Endothelial cell of umbilical vein (primary cell): Measurements from ENCODE around the gene TBC1D14. TPM values are rescaled to one million over a fixed set of nuclear protein-coding genes. Genes with fewer than 3 reads are reported as not detected.

Experiments used
- BruUV-seq: library from RNA; stranded (reverse); fragments of 400-500 nt; replicated peaks from 2 replicates; lab custom pipeline; 2021; lab: Mats Ljungman, UMichigan
- CTCF ChIA-PET: fragments of 300-600, 350-600 bp; sonication (Branson Sonifier 250); formaldehyde crosslinking; loops from one replicate; lab custom pipeline; 2021; ENCODE audit warnings: antibody characterized with exemption, inconsistent platforms; lab: Charles Lee
- POLR2A ChIA-PET: fragments of 300-600, 350-600 bp; sonication (Branson Sonifier 250); formaldehyde crosslinking; loops from one replicate; lab custom pipeline; 2021; ENCODE audit warnings: antibody characterized with exemption, inconsistent platforms; lab: Charles Lee
- DNase-seq: peaks from one replicate; pipeline ENCODE4 v3.0.0-alpha.2; 2011; ENCODE audit warnings: low read depth, low spot score
- FAIRE-seq: peaks from 2 replicates; lab custom pipeline; 2011; peaks lifted over from hg19 to GRCh38; lab: Jason Lieb, UNC
- H2AFZ ChIP-seq: 2 replicates; pipeline ENCODE4 v1.6.0; 2012; ENCODE audit warnings: low read depth, low read length, control low read depth, inconsistent platforms
- H3K27ac ChIP-seq: 2 replicates; pipeline ENCODE4 v1.5.1; 2011; ENCODE audit warnings: low read depth, mild to moderate bottlenecking, control low read depth, low read length, moderate library complexity; ENCODE audit not compliant: insufficient read depth
- H3K27me3 ChIP-seq, 2 experiments: 2 replicates each; pipeline versions ENCODE4 v1.6.0 to v1.6.1; 2011; ENCODE audit warnings: low read length in 2 of 2, mixed read lengths in 1 of 2; ENCODE audit not compliant: control insufficient read depth in 2 of 2, insufficient read depth in 2 of 2
- H3K36me3 ChIP-seq, 2 experiments: 2 replicates in 1 of 2; 3 replicates in 1 of 2; pipeline ENCODE4 v1.5.1; 2011; ENCODE audit warnings: low read length in 2 of 2, mild to moderate bottlenecking in 1 of 2, moderate library complexity in 1 of 2; ENCODE audit not compliant: control insufficient read depth in 2 of 2, insufficient read depth in 2 of 2; ENCODE audit errors: extremely low read depth in 1 of 2
- H3K4me1 ChIP-seq: 3 replicates; pipeline ENCODE4 v1.5.1; 2011; ENCODE audit warnings: mild to moderate bottlenecking, low read length; ENCODE audit not compliant: control insufficient read depth, insufficient read depth; ENCODE audit errors: extremely low read depth
- H3K4me2 ChIP-seq: 2 replicates; pipeline ENCODE4 v1.6.1; 2011; ENCODE audit warnings: low read length, control low read depth, mixed read lengths; ENCODE audit not compliant: insufficient read depth
- H3K4me3 ChIP-seq, 3 experiments: fragments of 200-600 bp in 1 of 3; sonication (generic), shearing (Covaris generic) in 1 of 3; replicated peaks in 1 of 3; 2 replicates each; pipeline ENCODE4 v1.5.1; 2011 to 2016; ENCODE audit warnings: control low read depth in 3 of 3, low read length in 3 of 3, mild to moderate bottlenecking in 2 of 3, inconsistent platforms in 1 of 3, low read depth in 1 of 3, moderate library complexity in 1 of 3; ENCODE audit not compliant: insufficient read depth in 1 of 3
- H3K79me2 ChIP-seq: 2 replicates; pipeline ENCODE4 v1.6.0; 2012; ENCODE audit warnings: low read length, inconsistent platforms; ENCODE audit not compliant: control insufficient read depth, insufficient read depth
- H3K9ac ChIP-seq: replicated peaks from 2 replicates; pipeline ENCODE3; 2011; ENCODE audit warnings: low read length, control low read depth; ENCODE audit not compliant: insufficient read depth; ENCODE audit errors: extremely low read depth
- H3K9me1 ChIP-seq: replicated peaks from 3 replicates; pipeline ENCODE4 v1.6.0; 2011; ENCODE audit warnings: mild to moderate bottlenecking, low read length; ENCODE audit not compliant: control insufficient read depth, insufficient read depth; ENCODE audit errors: extremely low read depth
- H3K9me3 ChIP-seq: replicated peaks from 2 replicates; pipeline ENCODE4 v1.5.1; 2012; ENCODE audit warnings: low read length, inconsistent platforms; ENCODE audit not compliant: control insufficient read depth, insufficient read depth
- H4K20me1 ChIP-seq: replicated peaks from 2 replicates; pipeline ENCODE3; 2011; ENCODE audit warnings: mild to moderate bottlenecking, low read length; ENCODE audit not compliant: control insufficient read depth, insufficient read depth; ENCODE audit errors: extremely low read depth
- CTCF ChIP-seq, 2 donors: IDR thresholded peaks; 1 replicate in 1 of 2; 2 replicates in 1 of 2; pipeline ENCODE4 v1.5.1; 2011; ENCODE audit warnings: low read length in 2 of 2, mild to moderate bottlenecking in 2 of 2, moderate library complexity in 2 of 2, control low read depth in 1 of 2, inconsistent platforms in 1 of 2, low read depth in 1 of 2; ENCODE audit not compliant: insufficient read depth in 1 of 2; ENCODE audit errors: extremely low read depth in 1 of 2
- EZH2 ChIP-seq: IDR thresholded peaks from 2 replicates; pipeline ENCODE4 v1.6.1; 2012; ENCODE audit warnings: borderline replicate concordance, low read depth, mild to moderate bottlenecking, moderate library complexity, low read length, inconsistent platforms; ENCODE audit not compliant: severe bottlenecking
- FOS ChIP-seq: IDR thresholded peaks from 2 replicates; pipeline ENCODE4 v1.6.1; 2011; ENCODE audit warnings: mild to moderate bottlenecking, low read length, moderate library complexity, borderline replicate concordance; ENCODE audit not compliant: insufficient read depth
- GATA2 ChIP-seq: IDR thresholded peaks from 2 replicates; pipeline ENCODE4 v1.7.0; 2011; ENCODE audit warnings: low read depth, mild to moderate bottlenecking, moderate library complexity, mixed read lengths, low read length; ENCODE audit not compliant: insufficient read length, insufficient read depth
- JUN ChIP-seq: IDR thresholded peaks from 2 replicates; pipeline ENCODE4 v1.6.1; 2011; ENCODE audit warnings: borderline replicate concordance, low read depth; ENCODE audit not compliant: insufficient read length, insufficient read depth
- MYC ChIP-seq: IDR thresholded peaks from one replicate; pipeline ENCODE4 v1.6.1; 2011; ENCODE audit warnings: mild to moderate bottlenecking, low read depth, low read length
- POLR2A ChIP-seq: IDR thresholded peaks from 2 replicates; pipeline ENCODE4 v1.6.1; 2012; ENCODE audit warnings: low read depth, mild to moderate bottlenecking, control low read depth, low read length
- POLR2AphosphoS5 ChIP-seq: IDR thresholded peaks from 2 replicates; pipeline ENCODE4 v1.6.1; 2012; ENCODE audit warnings: low read depth, mild to moderate bottlenecking, control low read depth, low read length, moderate library complexity; ENCODE audit not compliant: insufficient read depth
- dilution Hi-C: fragments of 300-500 bp; cut with MboI; formaldehyde crosslinking; loops from one replicate; pipeline ENCODE4 v1.15.0; 2019; ENCODE audit warnings: low sequenced_read_pairs; ENCODE audit not compliant: extremely low pct_ligation_motif_present
- intact Hi-C: fragments of 100-400 bp; cut with micrococcal nuclease; formaldehyde crosslinking; loops from one replicate; pipeline ENCODE4 v1.10.0; 2022
- polyA plus RNA-seq, 4 experiments: library from polyadenylated mRNA; depleted of rRNA in 3 of 4; stranded (reverse) in 3 of 4; unstranded in 1 of 4; fragments of >200 nt; gene quantifications; 2 replicates each; pipeline versions ENCODE4 v1.2.1 to v1.2.3, GENCODE V29; 2011 to 2012; ENCODE audit warnings: missing spikeins in 1 of 4
- total RNA-seq: library from RNA; stranded (reverse); gene quantifications from 2 replicates; pipeline ENCODE4 v1.2.3, GENCODE V29; 2021
- TF ChIP-seq, protein P1 (sequence below): IDR thresholded peaks from 2 replicates; pipeline ENCODE4 v1.6.1; 2011; ENCODE audit not compliant: insufficient read depth, insufficient read length

TBC1D14 gene
- total and polyA plus RNA-seq, 2 donors (not counting 3 experiments of a cell fraction or from before 2014, with no cell fraction given) = 23.7 to 24.8 TPM

- FAIRE-seq = no peak
- H3K9me1 ChIP-seq = no peaks in the 10 kb centered on the region
- H2AFZ ChIP-seq = no peak overlapping the region
- ChIA-PET POLR2A (no interaction called here), CTCF (interaction anchor here (6.5 kb wide), 1 partner anchor 164 kb away, joined by 59 read pairs; no protein-coding TSS in a partner anchor)
- no TSS peak for BruUV-seq
- H3K9me3 ChIP-seq = no peaks in the 10 kb centered on the region
- TF ChIP-seq, protein P1, sequence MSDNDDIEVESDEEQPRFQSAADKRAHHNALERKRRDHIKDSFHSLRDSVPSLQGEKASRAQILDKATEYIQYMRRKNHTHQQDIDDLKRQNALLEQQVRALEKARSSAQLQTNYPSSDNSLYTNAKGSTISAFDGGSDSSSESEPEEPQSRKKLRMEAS = no peak
- TF ChIP-seq MYC = no peak
- TF ChIP-seq FOS = no peak
- H3K79me2 ChIP-seq = no peaks in the 10 kb centered on the region
- H3K4me2 ChIP-seq = no peak overlapping the region
- H3K4me1 ChIP-seq = no peaks in the 10 kb centered on the region
- no peaks in the 10 kb centered on the region for H4K20me1 ChIP-seq
- H3K4me3 ChIP-seq = no peak overlapping the region
- no peak overlapping the region for H3K9ac ChIP-seq
- no peaks in the 10 kb centered on the region for H3K27me3 ChIP-seq
- no peak for DNase-seq
- peaks cover 5 to 26% of the 10 kb centered on the region in 2 experiments for H3K36me3 ChIP-seq
- dilution Hi-C loops = no loop called here
- intact Hi-C loops = no loop called here
- H3K27ac ChIP-seq = no peak overlapping the region
These were observed 27.7 kb upstream of the TBC1D14 start for GRCh38 chr4:6881908-6882307.

DNA sequence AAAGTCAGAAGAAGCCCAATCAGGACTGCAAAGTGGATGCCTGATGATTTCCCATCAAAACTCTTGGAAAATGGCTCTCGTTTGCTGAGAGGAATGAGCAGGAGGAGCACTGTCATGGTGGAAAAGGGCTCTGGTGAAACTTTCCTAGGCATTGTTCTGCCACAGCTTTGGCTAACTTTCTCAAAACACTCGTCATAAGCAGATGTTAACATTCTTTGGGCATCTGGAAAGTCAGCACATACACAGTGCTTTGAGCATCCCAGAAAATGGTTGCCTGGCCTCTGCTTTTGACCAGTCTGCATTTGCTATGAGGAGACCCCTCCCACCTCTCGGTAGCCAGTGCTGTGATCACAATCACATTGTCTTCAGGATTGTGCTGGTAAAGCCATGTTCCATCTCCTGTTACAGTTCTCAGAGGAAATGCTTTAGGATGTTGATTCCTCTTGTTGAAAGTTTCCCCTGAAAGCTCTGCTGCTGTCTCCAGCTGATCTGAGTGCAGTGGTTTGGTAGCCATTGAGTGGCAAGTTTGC, 25.2 kb upstream of the TBC1D14 start:
- no peaks in the 10 kb centered on the region for H3K27me3 ChIP-seq
- DNase-seq = no peak
- H3K36me3 ChIP-seq = peaks cover 3 to 13% of the 10 kb centered on the region in 2 experiments
- ChIA-PET POLR2A (no interaction called here), CTCF (interaction anchor here (1.1 to 6.5 kb wide), 3 partner anchors 11 to 198 kb away, joined by 3 to 59 read pairs (median 56); no protein-coding TSS in a partner anchor)
- no peak overlapping the region for H3K27ac ChIP-seq
- H4K20me1 ChIP-seq = no peaks in the 10 kb centered on the region
- no peaks in the 10 kb centered on the region for H3K79me2 ChIP-seq
- no TSS peak for BruUV-seq
- no peak for TF ChIP-seq CTCF (IDR thresholded peaks at IDR 0.05; ENCODE audit: extremely low read depth in 1 of 2, insufficient read depth in 1 of 2, low read depth in 1 of 2, low read length in 2 of 2)
- no peak for TF ChIP-seq GATA2
- TF ChIP-seq JUN = no peak
- TF ChIP-seq FOS = no peak
- TF ChIP-seq, protein P1 = no peak
- TF ChIP-seq EZH2 = no peak
- TF ChIP-seq MYC = no peak
- TF ChIP-seq POLR2A = no peak
- no peak for TF ChIP-seq POLR2AphosphoS5
- H3K4me3 ChIP-seq = no peak overlapping the region
- H3K9me3 ChIP-seq = no peaks in the 10 kb centered on the region
- no peaks in the 10 kb centered on the region for H3K9me1 ChIP-seq
- no peak for FAIRE-seq
- no peaks in the 10 kb centered on the region for H3K4me1 ChIP-seq
- intact Hi-C loops = no loop called here
- no peak overlapping the region for H3K9ac ChIP-seq
- dilution Hi-C loops = no loop called here
- H2AFZ ChIP-seq = no peak overlapping the region
- H3K4me2 ChIP-seq = no peak overlapping the region
